Measurements from ENCODE around the gene HDLBP.
"Not testable (repeated sequence)": the region's sequence is repeated elsewhere in the genome, so short reads cannot be mapped to it uniquely, and the experiment has no call there.

Gene HDLBP

GRCh38 chr2:241197246-241197645, 118.2 kb downstream of the HDLBP start:
- H3K27me3 ChIP-seq (ENCODE audit: insufficient read depth, low read length, poor library complexity); H2BK120ac ChIP-seq (ENCODE audit: low read depth, low read length); H3K56ac ChIP-seq (ENCODE audit: low read length); H2BK15ac ChIP-seq (replicated peaks; ENCODE audit: low read depth); DNase-seq; H3K9ac ChIP-seq (ENCODE audit: low read length); H3K4me3 ChIP-seq (ENCODE audit: low read length); H3K18ac ChIP-seq (ENCODE audit: low read length); H3K4me1 ChIP-seq (ENCODE audit: control insufficient read depth, low read depth, low read length); H3K4ac ChIP-seq (ENCODE audit: low read depth, low read length); H2AK5ac ChIP-seq (ENCODE audit: low read length); H3K23ac ChIP-seq (ENCODE audit: low read length); H3K36me3 ChIP-seq (ENCODE audit: control insufficient read depth, insufficient read depth, low read length); H4K5ac ChIP-seq (ENCODE audit: low read length); H3K79me2 ChIP-seq (ENCODE audit: control insufficient read depth, insufficient read depth, low read length); H4K8ac ChIP-seq (ENCODE audit: low read depth, low read length); H3K27ac ChIP-seq (ENCODE audit: low read depth, low read length); H3K79me1 ChIP-seq (ENCODE audit: low read length); H2BK5ac ChIP-seq (ENCODE audit: low read length); H3K4me2 ChIP-seq (ENCODE audit: low read length): not testable (repeated sequence)
- no CpG with 5 or more reads among the region's 14 CpGs for WGBS (ENCODE audit: extremely low coverage, insufficient coverage, low lambda C conversion rate)

- no CpG with 5 or more reads among the region's 18 CpGs for WGBS (ENCODE audit: extremely low coverage, insufficient coverage, low lambda C conversion rate)
- Histone ChIP-seq H2BK120ac (ENCODE audit: low read depth, low read length) (no peak overlapping the region), H3K18ac (ENCODE audit: low read length) (no peak overlapping the region), H3K79me1 (ENCODE audit: low read length) (no peaks in the 10 kb centered on the region), H3K56ac (ENCODE audit: low read length) (no peak overlapping the region), H3K27me3 (ENCODE audit: insufficient read depth, low read length, poor library complexity) (no peaks in the 10 kb centered on the region), H4K8ac (ENCODE audit: low read depth, low read length) (no peak overlapping the region), H4K5ac (ENCODE audit: low read length) (no peak overlapping the region), H2BK5ac (ENCODE audit: low read length) (no peak overlapping the region), H2AK5ac (ENCODE audit: low read length) (no peak overlapping the region), H3K23ac (ENCODE audit: low read length) (no peak overlapping the region), H3K79me2 (ENCODE audit: control insufficient read depth, insufficient read depth, low read length) (no peaks in the 10 kb centered on the region), H2BK15ac (replicated peaks; ENCODE audit: low read depth) (no peak overlapping the region), H3K36me3 (ENCODE audit: control insufficient read depth, insufficient read depth, low read length) (no peaks in the 10 kb centered on the region), H3K4me1 (ENCODE audit: control insufficient read depth, low read depth, low read length) (no peaks in the 10 kb centered on the region), H3K27ac (ENCODE audit: low read depth, low read length) (no peak overlapping the region), H3K4ac (ENCODE audit: low read depth, low read length) (no peak overlapping the region), H3K4me3 (ENCODE audit: low read length) (no peak overlapping the region), H3K4me2 (ENCODE audit: low read length) (no peak overlapping the region), H3K9ac (ENCODE audit: low read length) (no peak overlapping the region)
- no peak for DNase-seq
Measured at GRCh38 chr2:241195506-241196130, 119.9 kb downstream of the HDLBP start.

GRCh38 chr2:241194811-241195210, 120.7 kb downstream of the HDLBP start:
- no peak overlapping the region for H4K5ac ChIP-seq (ENCODE audit: low read length)
- H3K79me2 ChIP-seq (ENCODE audit: control insufficient read depth, insufficient read depth, low read length), result no peaks in the 10 kb centered on the region
- no peak overlapping the region for H2AK5ac ChIP-seq (ENCODE audit: low read length)
- H3K18ac ChIP-seq (ENCODE audit: low read length), result no peak overlapping the region
- no peak overlapping the region for H3K9ac ChIP-seq (ENCODE audit: low read length)
- H2BK120ac ChIP-seq (ENCODE audit: low read depth, low read length), result no peak overlapping the region
- no peak overlapping the region for H3K27ac ChIP-seq (ENCODE audit: low read depth, low read length)
- no peak overlapping the region for H4K8ac ChIP-seq (ENCODE audit: low read depth, low read length)
- no peak overlapping the region for H3K56ac ChIP-seq (ENCODE audit: low read length)
- no peak overlapping the region for H3K23ac ChIP-seq (ENCODE audit: low read length)
- no peaks in the 10 kb centered on the region for H3K36me3 ChIP-seq (ENCODE audit: control insufficient read depth, insufficient read depth, low read length)
- H3K4ac ChIP-seq (ENCODE audit: low read depth, low read length), result no peak overlapping the region
- DNase-seq, result no peak
- H2BK15ac ChIP-seq (replicated peaks; ENCODE audit: low read depth), result no peak overlapping the region
- no CpG with 5 or more reads among the region's 9 CpGs for WGBS (ENCODE audit: extremely low coverage, insufficient coverage, low lambda C conversion rate)
- no peak overlapping the region for H3K4me2 ChIP-seq (ENCODE audit: low read length)
- H2BK5ac ChIP-seq (ENCODE audit: low read length), result no peak overlapping the region
- no peak overlapping the region for H3K4me3 ChIP-seq (ENCODE audit: low read length)
- no peaks in the 10 kb centered on the region for H3K4me1 ChIP-seq (ENCODE audit: control insufficient read depth, low read depth, low read length)
- H3K79me1 ChIP-seq (ENCODE audit: low read length), result no peaks in the 10 kb centered on the region
- H3K27me3 ChIP-seq (ENCODE audit: insufficient read depth, low read length, poor library complexity), result no peaks in the 10 kb centered on the region

GRCh38 chr2:241193271-241193670, 122.2 kb downstream of the HDLBP start:
- Histone ChIP-seq H4K5ac (ENCODE audit: low read length) (no peak overlapping the region), H3K4me3 (ENCODE audit: low read length) (no peak overlapping the region), H3K4me1 (ENCODE audit: control insufficient read depth, low read depth, low read length) (no peaks in the 10 kb centered on the region), H4K8ac (ENCODE audit: low read depth, low read length) (no peak overlapping the region), H3K4me2 (ENCODE audit: low read length) (no peak overlapping the region), H3K36me3 (ENCODE audit: control insufficient read depth, insufficient read depth, low read length) (no peaks in the 10 kb centered on the region), H3K79me2 (ENCODE audit: control insufficient read depth, insufficient read depth, low read length) (no peaks in the 10 kb centered on the region), H3K27me3 (ENCODE audit: insufficient read depth, low read length, poor library complexity) (no peaks in the 10 kb centered on the region), H3K27ac (ENCODE audit: low read depth, low read length) (no peak overlapping the region), H3K4ac (ENCODE audit: low read depth, low read length) (no peak overlapping the region), H2BK15ac (replicated peaks; ENCODE audit: low read depth) (no peak overlapping the region), H3K18ac (ENCODE audit: low read length) (no peak overlapping the region), H2BK5ac (ENCODE audit: low read length) (no peak overlapping the region), H3K9ac (ENCODE audit: low read length) (no peak overlapping the region), H3K56ac (ENCODE audit: low read length) (no peak overlapping the region), H2AK5ac (ENCODE audit: low read length) (no peak overlapping the region), H3K79me1 (ENCODE audit: low read length) (no peaks in the 10 kb centered on the region), H3K23ac (ENCODE audit: low read length) (no peak overlapping the region), H2BK120ac (ENCODE audit: low read depth, low read length) (no peak overlapping the region)
- no CpG with 5 or more reads among the region's 8 CpGs for WGBS (ENCODE audit: extremely low coverage, insufficient coverage, low lambda C conversion rate)
- DNase-seq, result no peak

- Histone ChIP-seq H2AK5ac (ENCODE audit: low read length) (no peak overlapping the region), H4K8ac (ENCODE audit: low read depth, low read length) (no peak overlapping the region), H3K79me1 (ENCODE audit: low read length) (no peaks in the 10 kb centered on the region), H2BK5ac (ENCODE audit: low read length) (no peak overlapping the region), H3K4me1 (ENCODE audit: control insufficient read depth, low read depth, low read length) (peaks cover 3% of the 10 kb centered on the region), H3K4ac (ENCODE audit: low read depth, low read length) (no peak overlapping the region), H4K5ac (ENCODE audit: low read length) (no peak overlapping the region), H3K56ac (ENCODE audit: low read length) (no peak overlapping the region), H3K27ac (ENCODE audit: low read depth, low read length) (no peak overlapping the region), H3K4me2 (ENCODE audit: low read length) (no peak overlapping the region), H3K27me3 (ENCODE audit: insufficient read depth, low read length, poor library complexity) (no peaks in the 10 kb centered on the region), H3K79me2 (ENCODE audit: control insufficient read depth, insufficient read depth, low read length) (no peaks in the 10 kb centered on the region), H3K4me3 (ENCODE audit: low read length) (no peak overlapping the region), H3K9ac (ENCODE audit: low read length) (no peak overlapping the region), H2BK120ac (ENCODE audit: low read depth, low read length) (no peak overlapping the region), H3K18ac (ENCODE audit: low read length) (no peak overlapping the region), H2BK15ac (replicated peaks; ENCODE audit: low read depth) (no peak overlapping the region), H3K23ac (ENCODE audit: low read length) (no peak overlapping the region), H3K36me3 (ENCODE audit: control insufficient read depth, insufficient read depth, low read length) (no peaks in the 10 kb centered on the region)
- no peak for DNase-seq
- no CpG with 5 or more reads among the region's 14 CpGs for WGBS (ENCODE audit: extremely low coverage, insufficient coverage, low lambda C conversion rate)
Measured at GRCh38 chr2:241191081-241191480, 124.4 kb downstream of the HDLBP start.

- no peak overlapping the region for H2BK120ac ChIP-seq (ENCODE audit: low read depth, low read length)
- H4K5ac ChIP-seq (ENCODE audit: low read length), result no peak overlapping the region
- no peak for DNase-seq
- H3K79me2 ChIP-seq (ENCODE audit: control insufficient read depth, insufficient read depth, low read length), result no peaks in the 10 kb centered on the region
- no peaks in the 10 kb centered on the region for H3K36me3 ChIP-seq (ENCODE audit: control insufficient read depth, insufficient read depth, low read length)
- H3K79me1 ChIP-seq (ENCODE audit: low read length), result no peaks in the 10 kb centered on the region
- no peak overlapping the region for H2BK15ac ChIP-seq (replicated peaks; ENCODE audit: low read depth)
- H3K4ac ChIP-seq (ENCODE audit: low read depth, low read length), result no peak overlapping the region
- peaks cover 3% of the 10 kb centered on the region for H3K4me1 ChIP-seq (ENCODE audit: control insufficient read depth, low read depth, low read length)
- no peak overlapping the region for H3K4me3 ChIP-seq (ENCODE audit: low read length)
- H4K8ac ChIP-seq (ENCODE audit: low read depth, low read length), result no peak overlapping the region
- no CpG with 5 or more reads among the region's 19 CpGs for whole genome bisulfite sequencing (ENCODE audit: extremely low coverage, insufficient coverage, low lambda C conversion rate)
- H2AK5ac ChIP-seq (ENCODE audit: low read length), result no peak overlapping the region
- no peak overlapping the region for H2BK5ac ChIP-seq (ENCODE audit: low read length)
- H3K9ac ChIP-seq (ENCODE audit: low read length), result no peak overlapping the region
- no peak overlapping the region for H3K18ac ChIP-seq (ENCODE audit: low read length)
- no peaks in the 10 kb centered on the region for H3K27me3 ChIP-seq (ENCODE audit: insufficient read depth, low read length, poor library complexity)
- H3K27ac ChIP-seq (ENCODE audit: low read depth, low read length), result no peak overlapping the region
- H3K56ac ChIP-seq (ENCODE audit: low read length), result no peak overlapping the region
- H3K23ac ChIP-seq (ENCODE audit: low read length), result no peak overlapping the region
- no peak overlapping the region for H3K4me2 ChIP-seq (ENCODE audit: low read length)
Measured at GRCh38 chr2:241190291-241190981, 125.0 kb downstream of the HDLBP start.

All from mesendoderm (in vitro differentiated cells).